K562 (cell line): ENCODE measurements around the gene TTLL10.

Experiments
- CHD2 ChIP-seq: IDR thresholded peaks from 2 replicates; pipeline ENCODE4 v1.6.1; 2011; ENCODE audit warnings: low read depth, low read length
- CTCF ChIP-seq, 3 experiments: IDR thresholded peaks in 2 of 3; conservative IDR thresholded peaks in 1 of 3; 2 replicates each; pipeline ENCODE4 v1.5.1; 2011 to 2012; ENCODE audit warnings: low read length in 3 of 3, mild to moderate bottlenecking in 3 of 3, control low read depth in 2 of 3, improper control_type of control experiment in 1 of 3, inconsistent platforms in 1 of 3, low read depth in 1 of 3, mixed read lengths in 1 of 3, moderate library complexity in 1 of 3; ENCODE audit not compliant: insufficient read depth in 2 of 3
- E2F8 ChIP-seq: fragments of 450-650 bp; IDR thresholded peaks from 2 replicates; pipeline ENCODE4 v1.7.1; 2018; ENCODE audit warnings: mild to moderate bottlenecking, low read depth; ENCODE audit not compliant: partially characterized antibody
- GATAD2B ChIP-seq: fragments of 450-650 bp; IDR thresholded peaks from 2 replicates; pipeline ENCODE4 v1.6.1; 2017; ENCODE audit warnings: mild to moderate bottlenecking, borderline replicate concordance
- HDAC2 ChIP-seq: fragments of 450-650 bp; IDR thresholded peaks from 2 replicates; pipeline ENCODE4 v1.6.1; 2016; ENCODE audit warnings: mild to moderate bottlenecking
- NCOA4 ChIP-seq: fragments of 450-650 bp; IDR thresholded peaks from 2 replicates; pipeline ENCODE4 v1.6.1; 2018; ENCODE audit warnings: mild to moderate bottlenecking; ENCODE audit not compliant: partially characterized antibody
- PHF20 ChIP-seq: fragments of 450-650 bp; IDR thresholded peaks from 2 replicates; pipeline ENCODE4 v1.6.1; 2018; ENCODE audit not compliant: partially characterized antibody
- PTTG1 ChIP-seq: fragments of 450-650 bp; IDR thresholded peaks from 2 replicates; pipeline ENCODE4 v1.6.1; 2016; ENCODE audit warnings: low read depth, mild to moderate bottlenecking, missing genetic modification characterization, missing compliant biosample characterization
- TAF15 ChIP-seq: fragments of 200-400 bp; formaldehyde crosslinking; IDR thresholded peaks from 2 replicates; pipeline ENCODE4 v1.6.1; 2017; ENCODE audit warnings: mild to moderate bottlenecking, low read depth, low read length, moderate library complexity
- TF ChIP-seq, protein P1 (sequence below): fragments of 200-800 bp; sonication (Bioruptor generic); IDR thresholded peaks from 2 replicates; pipeline ENCODE4 v1.6.1; 2017; ENCODE audit warnings: missing genetic modification characterization, missing compliant biosample characterization
- TF ChIP-seq, protein P2 (sequence below): sonication (generic); formaldehyde crosslinking; IDR thresholded peaks from 2 replicates; pipeline ENCODE4 v1.8.1; 2022; ENCODE audit warnings: missing genetic modification reagents

GRCh38 chr1:1196431-1197187 lies 22.9 kb downstream of the TTLL10 start:
- TF ChIP-seq, protein P1, sequence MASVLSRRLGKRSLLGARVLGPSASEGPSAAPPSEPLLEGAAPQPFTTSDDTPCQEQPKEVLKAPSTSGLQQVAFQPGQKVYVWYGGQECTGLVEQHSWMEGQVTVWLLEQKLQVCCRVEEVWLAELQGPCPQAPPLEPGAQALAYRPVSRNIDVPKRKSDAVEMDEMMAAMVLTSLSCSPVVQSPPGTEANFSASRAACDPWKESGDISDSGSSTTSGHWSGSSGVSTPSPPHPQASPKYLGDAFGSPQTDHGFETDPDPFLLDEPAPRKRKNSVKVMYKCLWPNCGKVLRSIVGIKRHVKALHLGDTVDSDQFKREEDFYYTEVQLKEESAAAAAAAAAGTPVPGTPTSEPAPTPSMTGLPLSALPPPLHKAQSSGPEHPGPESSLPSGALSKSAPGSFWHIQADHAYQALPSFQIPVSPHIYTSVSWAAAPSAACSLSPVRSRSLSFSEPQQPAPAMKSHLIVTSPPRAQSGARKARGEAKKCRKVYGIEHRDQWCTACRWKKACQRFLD (CRISPR knock-in tag): no peak
- TF ChIP-seq CTCF (IDR thresholded peaks at IDR 0.05 in 2 of 3, conservative IDR thresholded peaks at IDR 0.05 in 1 of 3; ENCODE audit: insufficient read depth in 2 of 3, low read depth in 1 of 3, low read length in 3 of 3) (no peak), TAF15 (no peak), E2F8 (no peak), PHF20 (no peak), HDAC2 (no peak), PTTG1 (tag) (no peak), GATAD2B (no peak), CHD2 (no peak), NCOA4 (no peak)
- TF ChIP-seq, protein P2, sequence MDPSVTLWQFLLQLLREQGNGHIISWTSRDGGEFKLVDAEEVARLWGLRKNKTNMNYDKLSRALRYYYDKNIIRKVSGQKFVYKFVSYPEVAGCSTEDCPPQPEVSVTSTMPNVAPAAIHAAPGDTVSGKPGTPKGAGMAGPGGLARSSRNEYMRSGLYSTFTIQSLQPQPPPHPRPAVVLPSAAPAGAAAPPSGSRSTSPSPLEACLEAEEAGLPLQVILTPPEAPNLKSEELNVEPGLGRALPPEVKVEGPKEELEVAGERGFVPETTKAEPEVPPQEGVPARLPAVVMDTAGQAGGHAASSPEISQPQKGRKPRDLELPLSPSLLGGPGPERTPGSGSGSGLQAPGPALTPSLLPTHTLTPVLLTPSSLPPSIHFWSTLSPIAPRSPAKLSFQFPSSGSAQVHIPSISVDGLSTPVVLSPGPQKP (CRISPR knock-in tag): no peak
